ENCODE data around the gene TBC1D17. TPM values are rescaled to one million over a fixed set of nuclear protein-coding genes. Genes with fewer than 3 reads are reported as not detected.

TBC1D17 gene
- total RNA-seq, 1 experiment from 2014 or later: 62.3 TPM

DNA sequence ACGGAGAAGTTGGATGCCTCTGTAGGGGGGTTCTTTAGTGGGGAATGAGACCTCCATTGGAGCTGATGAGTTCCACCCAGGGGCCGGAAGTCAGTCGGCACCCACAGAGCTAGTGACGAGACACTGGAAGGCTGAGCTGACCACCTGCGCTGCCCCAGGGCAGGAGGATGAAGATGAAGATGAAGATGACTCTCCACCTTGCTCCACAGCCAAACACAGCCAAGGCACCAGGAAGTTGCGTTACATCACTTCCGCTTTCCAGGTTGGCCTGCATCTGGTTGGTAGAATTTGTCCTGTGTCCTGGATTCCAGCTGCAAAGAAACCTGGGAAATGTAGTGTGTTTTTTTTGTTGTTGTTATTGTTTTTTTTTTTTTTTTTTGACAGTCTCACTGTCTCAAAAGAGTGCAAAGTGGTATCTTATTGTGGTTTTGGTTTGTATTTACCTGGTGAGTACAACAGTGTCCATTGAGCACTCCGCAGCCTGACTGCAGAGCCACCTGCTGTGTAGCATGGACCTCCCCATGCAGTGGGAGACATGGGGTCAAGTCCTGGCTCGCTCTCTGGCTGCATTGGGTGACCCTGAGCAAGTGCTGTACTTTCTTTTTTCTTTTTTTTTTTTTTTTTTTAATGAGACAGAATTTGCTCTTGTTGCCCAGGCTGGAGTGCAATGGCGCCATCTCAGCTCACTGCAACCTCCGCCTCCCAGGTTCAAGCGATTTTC, 1.9 kb downstream of the TBC1D17 start:
- BruUV-seq (replicated peaks): no TSS peak
- TF ChIP-seq, protein P1, sequence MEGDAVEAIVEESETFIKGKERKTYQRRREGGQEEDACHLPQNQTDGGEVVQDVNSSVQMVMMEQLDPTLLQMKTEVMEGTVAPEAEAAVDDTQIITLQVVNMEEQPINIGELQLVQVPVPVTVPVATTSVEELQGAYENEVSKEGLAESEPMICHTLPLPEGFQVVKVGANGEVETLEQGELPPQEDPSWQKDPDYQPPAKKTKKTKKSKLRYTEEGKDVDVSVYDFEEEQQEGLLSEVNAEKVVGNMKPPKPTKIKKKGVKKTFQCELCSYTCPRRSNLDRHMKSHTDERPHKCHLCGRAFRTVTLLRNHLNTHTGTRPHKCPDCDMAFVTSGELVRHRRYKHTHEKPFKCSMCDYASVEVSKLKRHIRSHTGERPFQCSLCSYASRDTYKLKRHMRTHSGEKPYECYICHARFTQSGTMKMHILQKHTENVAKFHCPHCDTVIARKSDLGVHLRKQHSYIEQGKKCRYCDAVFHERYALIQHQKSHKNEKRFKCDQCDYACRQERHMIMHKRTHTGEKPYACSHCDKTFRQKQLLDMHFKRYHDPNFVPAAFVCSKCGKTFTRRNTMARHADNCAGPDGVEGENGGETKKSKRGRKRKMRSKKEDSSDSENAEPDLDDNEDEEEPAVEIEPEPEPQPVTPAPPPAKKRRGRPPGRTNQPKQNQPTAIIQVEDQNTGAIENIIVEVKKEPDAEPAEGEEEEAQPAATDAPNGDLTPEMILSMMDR (conservative IDR thresholded peaks at IDR 0.05): no peak
- no peak for TF ChIP-seq EZH2 (IDR thresholded peaks at IDR 0.05; ENCODE audit: low read depth)
- no peak overlapping the region for H3K27ac ChIP-seq
- no peak for DNase-seq
- H3K79me2 ChIP-seq (ENCODE audit: low read depth): peaks cover 35% of the 10 kb centered on the region
- H3K27me3 ChIP-seq (ENCODE audit: insufficient read depth, low read depth): no peaks in the 10 kb centered on the region
- H3K36me3 ChIP-seq (ENCODE audit: low read depth): peaks cover 29% of the 10 kb centered on the region; the same call in 1 of the 2 replicates
- no peak overlapping the region for H3K4me3 ChIP-seq
- H3K9me3 ChIP-seq (ENCODE audit: insufficient read depth, low read depth): no peaks in the 10 kb centered on the region
- ChIA-PET POLR2A (ENCODE audit: unreplicated experiment) (interaction anchor here (0.7 kb wide), 1 partner anchor 51 kb away, joined by 6 read pairs; no protein-coding TSS in a partner anchor), CTCF (no interaction called here)
- no peaks in the 10 kb centered on the region for H3K9me2 ChIP-seq (ENCODE audit: insufficient read depth)
- peaks cover 21% of the 10 kb centered on the region for H3K4me1 ChIP-seq (replicated peaks; ENCODE audit: insufficient read depth)
- peaks cover 26% of the 10 kb centered on the region for H4K20me1 ChIP-seq (ENCODE audit: insufficient read depth)
- H3K4me2 ChIP-seq: peak overlapping the region; percentile 87; the same call in 1 of the 2 replicates
- H3F3A ChIP-seq (ENCODE audit: insufficient read depth, low read depth): 0 out of 2 replicates have a peak, but pooled peaks cover 17% of the 10 kb centered on the region
- no peak overlapping the region for H2AFZ ChIP-seq
- intact Hi-C loops (cut with micrococcal nuclease; ENCODE audit: unreplicated experiment): loop anchor here (5.0 kb wide), 2 partner anchors 48 to 148 kb away; partner anchors contain the start of genes ATF5, NUP62, VRK3 and ZNF473

DNA sequence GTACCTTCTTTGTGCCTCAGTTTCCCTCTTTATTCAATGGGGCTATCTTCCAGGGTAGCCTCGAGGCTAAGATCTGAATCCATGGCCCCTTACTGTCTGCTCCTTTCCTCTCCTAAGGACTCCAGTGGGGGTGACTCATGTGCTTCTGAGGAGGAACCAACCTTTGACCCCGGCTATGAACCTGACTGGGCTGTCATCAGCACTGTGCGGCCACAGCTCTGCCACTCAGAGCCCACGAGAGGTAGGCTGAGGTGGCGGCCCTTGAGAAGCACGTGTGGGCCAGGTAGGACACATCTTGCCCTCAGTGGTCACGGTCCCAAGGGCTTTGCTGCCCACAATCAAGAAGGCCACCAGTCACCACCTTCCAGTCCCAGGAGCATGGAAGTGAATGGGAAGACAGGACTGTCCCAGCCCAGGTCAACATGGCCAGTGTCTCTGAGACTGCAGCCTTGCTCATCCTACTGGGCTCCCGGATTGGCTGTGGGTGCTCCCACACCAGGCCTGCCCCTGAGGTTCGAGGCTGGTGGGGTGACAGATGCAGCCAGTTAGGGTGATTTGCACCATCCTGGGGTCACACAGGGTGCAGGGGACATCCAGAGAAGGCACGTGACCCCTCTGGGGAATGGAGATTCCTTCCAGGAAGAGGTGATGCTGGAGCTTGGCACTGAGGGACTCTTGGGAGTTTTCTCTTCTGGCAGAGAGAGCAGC, 2.8 kb downstream of the TBC1D17 start:
- Histone ChIP-seq H4K20me1 (ENCODE audit: insufficient read depth) (peaks cover 17% of the 10 kb centered on the region), H3K4me3 (no peak overlapping the region), H3K9me3 (ENCODE audit: insufficient read depth, low read depth) (no peaks in the 10 kb centered on the region), H3K36me3 (ENCODE audit: low read depth) (peaks cover 25% of the 10 kb centered on the region; the same call in 1 of the 2 replicates), H2AFZ (no peak overlapping the region), H3K27me3 (ENCODE audit: insufficient read depth, low read depth) (no peaks in the 10 kb centered on the region), H3K4me1 (replicated peaks; ENCODE audit: insufficient read depth) (peaks cover 14% of the 10 kb centered on the region), H3K27ac (no peak overlapping the region), H3F3A (ENCODE audit: insufficient read depth, low read depth) (peaks cover 17% of the 10 kb centered on the region; the same call in 1 of the 2 replicates), H3K9me2 (ENCODE audit: insufficient read depth) (no peaks in the 10 kb centered on the region), H3K4me2 (no peak overlapping the region), H3K79me2 (ENCODE audit: low read depth) (peaks cover 26% of the 10 kb centered on the region)
- CTCF ChIA-PET: no interaction called here
- POLR2A ChIA-PET (ENCODE audit: unreplicated experiment): no interaction called here
- BruUV-seq (replicated peaks): no TSS peak
- intact Hi-C loops (cut with micrococcal nuclease; ENCODE audit: unreplicated experiment): no loop called here
- DNase-seq: no peak
- TF ChIP-seq, protein P1 (conservative IDR thresholded peaks at IDR 0.05): no peak
- no peak for TF ChIP-seq EZH2 (IDR thresholded peaks at IDR 0.05; ENCODE audit: low read depth)

DNA sequence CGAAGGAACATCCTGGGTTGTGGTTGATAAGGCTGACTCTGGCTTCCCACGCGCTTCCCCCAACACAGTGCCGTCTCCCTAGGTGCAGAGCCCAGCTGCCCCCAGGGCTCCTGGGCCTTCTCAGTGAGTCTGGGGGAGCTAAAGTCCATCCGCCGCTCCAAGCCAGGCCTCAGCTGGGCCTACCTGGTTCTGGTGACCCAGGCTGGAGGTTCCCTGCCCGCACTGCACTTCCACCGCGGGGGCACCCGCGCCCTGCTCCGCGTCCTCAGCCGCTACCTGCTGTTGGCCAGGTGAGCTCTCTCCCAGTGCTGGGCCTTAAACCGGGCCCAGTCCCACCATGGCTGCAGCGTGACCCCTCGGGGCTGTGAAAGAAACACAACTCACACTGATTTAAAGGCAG, 3.7 kb downstream of the TBC1D17 start:
- peaks cover 13% of the 10 kb centered on the region for H3K4me1 ChIP-seq (replicated peaks; ENCODE audit: insufficient read depth)
- POLR2A ChIA-PET (ENCODE audit: unreplicated experiment): no interaction called here
- intact Hi-C loops (cut with micrococcal nuclease; ENCODE audit: unreplicated experiment): no loop called here
- H3K9me3 ChIP-seq (ENCODE audit: insufficient read depth, low read depth): no peaks in the 10 kb centered on the region
- H3K4me3 ChIP-seq: no peak overlapping the region
- no peaks in the 10 kb centered on the region for H3K27me3 ChIP-seq (ENCODE audit: insufficient read depth, low read depth)
- H3K79me2 ChIP-seq (ENCODE audit: low read depth): peaks cover 17% of the 10 kb centered on the region
- H3K4me2 ChIP-seq: no peak overlapping the region
- no peak for DNase-seq
- peaks cover 25% of the 10 kb centered on the region; the same call in 1 of the 2 replicates for H3K36me3 ChIP-seq (ENCODE audit: low read depth)
- peaks cover 26% of the 10 kb centered on the region; the same call in 1 of the 2 replicates for H3F3A ChIP-seq (ENCODE audit: insufficient read depth, low read depth)
- no peaks in the 10 kb centered on the region for H3K9me2 ChIP-seq (ENCODE audit: insufficient read depth)
- H3K27ac ChIP-seq: no peak overlapping the region
- BruUV-seq (replicated peaks): no TSS peak
- CTCF ChIA-PET: no interaction called here
- H4K20me1 ChIP-seq (ENCODE audit: insufficient read depth): peaks cover 12% of the 10 kb centered on the region
- no peak for TF ChIP-seq EZH2 (IDR thresholded peaks at IDR 0.05; ENCODE audit: low read depth)
- TF ChIP-seq, protein P1 (conservative IDR thresholded peaks at IDR 0.05): no peak
- no peak overlapping the region for H2AFZ ChIP-seq
